ENCODE results near the gene WFDC1.

WFDC1 gene

GRCh38 chr16:84267380-84267779, 27.3 kb upstream of the WFDC1 start:
- peaks cover 4% of the 10 kb centered on the region for H3K27me3 Mint-ChIP-seq
- H3K4me3 Mint-ChIP-seq: no peak overlapping the region
- H3K9me3 Mint-ChIP-seq (ENCODE audit: low read depth): no peaks in the 10 kb centered on the region
- no peak overlapping the region for H3K27ac Mint-ChIP-seq
- H3K36me3 Mint-ChIP-seq: no peaks in the 10 kb centered on the region
- H3K4me1 Mint-ChIP-seq (ENCODE audit: low read depth): no peaks in the 10 kb centered on the region

- no peaks in the 10 kb centered on the region for H3K9me3 Mint-ChIP-seq (ENCODE audit: low read depth)
- H3K27ac Mint-ChIP-seq: no peak overlapping the region
- no peaks in the 10 kb centered on the region for H3K4me1 Mint-ChIP-seq (ENCODE audit: low read depth)
- H3K36me3 Mint-ChIP-seq: no peaks in the 10 kb centered on the region
- peaks cover 4% of the 10 kb centered on the region for H3K27me3 Mint-ChIP-seq
- no peak overlapping the region for H3K4me3 Mint-ChIP-seq
These were observed 26.2 kb upstream of the WFDC1 start for GRCh38 chr16:84268291-84269040.

GRCh38 chr16:84270071-84270470, 24.6 kb upstream of the WFDC1 start:
- H3K4me3 Mint-ChIP-seq: no peak overlapping the region
- H3K4me1 Mint-ChIP-seq (ENCODE audit: low read depth): no peaks in the 10 kb centered on the region
- peaks cover 4% of the 10 kb centered on the region for H3K27me3 Mint-ChIP-seq
- H3K9me3 Mint-ChIP-seq (ENCODE audit: low read depth): no peaks in the 10 kb centered on the region
- no peaks in the 10 kb centered on the region for H3K36me3 Mint-ChIP-seq
- no peak overlapping the region for H3K27ac Mint-ChIP-seq

GRCh38 chr16:84270531-84270930, 24.1 kb upstream of the WFDC1 start:
- no peaks in the 10 kb centered on the region for H3K4me1 Mint-ChIP-seq (ENCODE audit: low read depth)
- H3K4me3 Mint-ChIP-seq: no peak overlapping the region
- H3K27me3 Mint-ChIP-seq: peaks cover 3% of the 10 kb centered on the region
- H3K36me3 Mint-ChIP-seq: no peaks in the 10 kb centered on the region
- no peaks in the 10 kb centered on the region for H3K9me3 Mint-ChIP-seq (ENCODE audit: low read depth)
- no peak overlapping the region for H3K27ac Mint-ChIP-seq

- no peaks in the 10 kb centered on the region for H3K36me3 Mint-ChIP-seq
- H3K27ac Mint-ChIP-seq: no peak overlapping the region
- no peak overlapping the region for H3K4me3 Mint-ChIP-seq
- H3K9me3 Mint-ChIP-seq (ENCODE audit: low read depth): no peaks in the 10 kb centered on the region
- H3K4me1 Mint-ChIP-seq (ENCODE audit: low read depth): no peaks in the 10 kb centered on the region
- peaks cover 6% of the 10 kb centered on the region for H3K27me3 Mint-ChIP-seq
These were observed 23.6 kb upstream of the WFDC1 start for GRCh38 chr16:84271037-84271436.

- Mint-ChIP-seq H3K4me1 (ENCODE audit: low read depth) (no peaks in the 10 kb centered on the region), H3K9me3 (ENCODE audit: low read depth) (no peaks in the 10 kb centered on the region), H3K4me3 (no peak overlapping the region), H3K27ac (no peak overlapping the region), H3K36me3 (no peaks in the 10 kb centered on the region), H3K27me3 (peaks cover 4% of the 10 kb centered on the region)
These were observed 22.8 kb upstream of the WFDC1 start for GRCh38 chr16:84271866-84272265.

- Mint-ChIP-seq H3K4me3 (no peak overlapping the region), H3K9me3 (ENCODE audit: low read depth) (no peaks in the 10 kb centered on the region), H3K36me3 (no peaks in the 10 kb centered on the region), H3K4me1 (ENCODE audit: low read depth) (no peaks in the 10 kb centered on the region), H3K27me3 (peaks cover 4% of the 10 kb centered on the region), H3K27ac (no peak overlapping the region)
These were observed 21.8 kb upstream of the WFDC1 start for GRCh38 chr16:84272740-84273320.

GRCh38 chr16:84274515-84274914, 20.2 kb upstream of the WFDC1 start:
- Mint-ChIP-seq H3K9me3 (ENCODE audit: low read depth) (no peaks in the 10 kb centered on the region), H3K4me1 (ENCODE audit: low read depth) (no peaks in the 10 kb centered on the region), H3K27me3 (peaks cover 4% of the 10 kb centered on the region), H3K27ac (no peak overlapping the region), H3K36me3 (no peaks in the 10 kb centered on the region), H3K4me3 (no peak overlapping the region)

GRCh38 chr16:84275585-84276151, 19.0 kb upstream of the WFDC1 start:
- Mint-ChIP-seq H3K36me3 (no peaks in the 10 kb centered on the region), H3K27me3 (peaks cover 4% of the 10 kb centered on the region), H3K4me1 (ENCODE audit: low read depth) (no peaks in the 10 kb centered on the region), H3K27ac (no peak overlapping the region), H3K4me3 (no peak overlapping the region), H3K9me3 (ENCODE audit: low read depth) (no peaks in the 10 kb centered on the region)

GRCh38 chr16:84277244-84277823, 17.3 kb upstream of the WFDC1 start:
- Mint-ChIP-seq H3K36me3 (no peaks in the 10 kb centered on the region), H3K4me3 (no peak overlapping the region), H3K27ac (no peak overlapping the region), H3K27me3 (peaks cover 4% of the 10 kb centered on the region), H3K9me3 (ENCODE audit: low read depth) (no peaks in the 10 kb centered on the region), H3K4me1 (ENCODE audit: low read depth) (no peaks in the 10 kb centered on the region)

- Mint-ChIP-seq H3K36me3 (no peaks in the 10 kb centered on the region), H3K27ac (no peak overlapping the region), H3K27me3 (peaks cover 4% of the 10 kb centered on the region), H3K9me3 (ENCODE audit: low read depth) (no peaks in the 10 kb centered on the region), H3K4me3 (no peak overlapping the region), H3K4me1 (ENCODE audit: low read depth) (no peaks in the 10 kb centered on the region)
These were observed 16.3 kb upstream of the WFDC1 start for GRCh38 chr16:84278333-84278732.

- Mint-ChIP-seq H3K36me3 (no peaks in the 10 kb centered on the region), H3K27me3 (peaks cover 4% of the 10 kb centered on the region), H3K4me1 (ENCODE audit: low read depth) (no peaks in the 10 kb centered on the region), H3K27ac (no peak overlapping the region), H3K4me3 (no peak overlapping the region), H3K9me3 (ENCODE audit: low read depth) (no peaks in the 10 kb centered on the region)
These were observed 15.7 kb upstream of the WFDC1 start for GRCh38 chr16:84278968-84279367.

- Mint-ChIP-seq H3K4me3 (no peak overlapping the region), H3K4me1 (ENCODE audit: low read depth) (no peaks in the 10 kb centered on the region), H3K9me3 (ENCODE audit: low read depth) (no peaks in the 10 kb centered on the region), H3K36me3 (no peaks in the 10 kb centered on the region), H3K27ac (no peak overlapping the region), H3K27me3 (peaks cover 3% of the 10 kb centered on the region)
These were observed 14.8 kb upstream of the WFDC1 start for GRCh38 chr16:84279881-84280280.

GRCh38 chr16:84281074-84281473, 13.6 kb upstream of the WFDC1 start:
- Mint-ChIP-seq H3K27ac (no peak overlapping the region), H3K4me3 (no peak overlapping the region), H3K9me3 (ENCODE audit: low read depth) (no peaks in the 10 kb centered on the region), H3K27me3 (no peaks in the 10 kb centered on the region), H3K36me3 (no peaks in the 10 kb centered on the region), H3K4me1 (ENCODE audit: low read depth) (no peaks in the 10 kb centered on the region)

- Mint-ChIP-seq H3K9me3 (ENCODE audit: low read depth) (no peaks in the 10 kb centered on the region), H3K4me3 (no peak overlapping the region), H3K27me3 (no peaks in the 10 kb centered on the region), H3K36me3 (no peaks in the 10 kb centered on the region), H3K27ac (no peak overlapping the region), H3K4me1 (ENCODE audit: low read depth) (no peaks in the 10 kb centered on the region)
These were observed 12.1 kb upstream of the WFDC1 start for GRCh38 chr16:84282533-84282932.

All from activated naive CD8-positive, alpha-beta T cell (primary cell).